ENCODE data around the gene FLYWCH1.

Gene FLYWCH1

GRCh38 chr16:2960183-2961010 lies 48.7 kb downstream of the FLYWCH1 start:
- no peak overlapping the region for H3K4me3 ChIP-seq (ENCODE audit: control insufficient read depth, low read depth, low read length)
- no peak for DNase-seq (ENCODE audit: low read depth)
- no peak for TF ChIP-seq CTCF (conservative IDR thresholded peaks at IDR 0.05; ENCODE audit: control insufficient read depth, insufficient read depth, low read depth, low read length)

GRCh38 chr16:2962334-2963073 lies 50.8 kb downstream of the FLYWCH1 start:
- TF ChIP-seq CTCF (conservative IDR thresholded peaks at IDR 0.05; ENCODE audit: control insufficient read depth, insufficient read depth, low read depth, low read length) = no peak
- H3K4me3 ChIP-seq (ENCODE audit: control insufficient read depth, low read depth, low read length) = no peak overlapping the region
- DNase-seq (ENCODE audit: low read depth) = no peak

GRCh38 chr16:2963074-2963722 lies 51.5 kb downstream of the FLYWCH1 start:
- TF ChIP-seq CTCF (conservative IDR thresholded peaks at IDR 0.05; ENCODE audit: control insufficient read depth, insufficient read depth, low read depth, low read length) = no peak
- no peak for DNase-seq (ENCODE audit: low read depth)
- no peak overlapping the region for H3K4me3 ChIP-seq (ENCODE audit: control insufficient read depth, low read depth, low read length)

GRCh38 chr16:2963723-2964474 lies 52.2 kb downstream of the FLYWCH1 start, which contains the start of gene KREMEN2:
TSS of gene KREMEN2 (plus strand) at chr16:2964275. CDS start at chr16:2964521, 246 bp downstream.
- no peak for TF ChIP-seq CTCF (conservative IDR thresholded peaks at IDR 0.05; ENCODE audit: control insufficient read depth, insufficient read depth, low read depth, low read length)
- DNase-seq (ENCODE audit: low read depth) = no peak
- no peak within 1 kb of the TSS for H3K4me3 ChIP-seq (ENCODE audit: control insufficient read depth, low read depth, low read length)

- no peak for DNase-seq (ENCODE audit: low read depth)
- TF ChIP-seq CTCF (conservative IDR thresholded peaks at IDR 0.05; ENCODE audit: control insufficient read depth, insufficient read depth, low read depth, low read length) = no peak
- H3K4me3 ChIP-seq (ENCODE audit: control insufficient read depth, low read depth, low read length) = no peak overlapping the region
These were observed 53.0 kb downstream of the FLYWCH1 start for GRCh38 chr16:2964475-2965336.

Measured in fibroblast of mammary gland (primary cell).